Measurements from ENCODE around the gene FIGLA.
"Not testable (repeated sequence)": the region's sequence is repeated elsewhere in the genome, so short reads cannot be mapped to it uniquely, and the experiment has no call there.

- TF ChIP-seq CTCF (conservative IDR thresholded peaks at IDR 0.05 in 1 of 2, IDR thresholded peaks at IDR 0.05 in 1 of 2; ENCODE audit: low read depth in 1 of 2, low read length in 2 of 2); EZH2 (IDR thresholded peaks at IDR 0.05; ENCODE audit: low read length, missing control alignments): not testable (repeated sequence)
These were observed 7.6 kb upstream of the FIGLA start for GRCh38 chr2:70797996-70798395.
